HEK293 (cell line): ENCODE results near the gene SAE1.

Experiments used
- CTCF ChIA-PET: fragments of 350-600 bp; formaldehyde crosslinking; extraction: SDS; loops from one replicate; lab custom pipeline; 2021; ENCODE audit warnings: antibody characterized with exemption; lab: Yijun Ruan, JAX
- POLR2A ChIA-PET: fragments of 300-600 bp; formaldehyde crosslinking; extraction: SDS; loops from one replicate; lab custom pipeline; 2020; ENCODE audit warnings: antibody characterized with exemption, inconsistent platforms; lab: Yijun Ruan, JAX
- H3K27ac ChIP-seq: fragments of 200-500 bp; sonication (Bioruptor generic); 2 replicates; pipeline ENCODE4 v1.5.1; 2014; ENCODE audit warnings: low read depth, low read length, control low read depth, inconsistent platforms; ENCODE audit errors: extremely low read depth
- H3K36me3 ChIP-seq, 2 experiments: fragments of 200-500 bp in 1 of 2; sonication (Bioruptor generic) in 1 of 2; 1 replicate in 1 of 2; 2 replicates in 1 of 2; pipeline ENCODE4 v1.5.1; 2014 to 2017; ENCODE audit warnings: inconsistent platforms in 2 of 2, low read length in 2 of 2; ENCODE audit not compliant: control insufficient read depth in 2 of 2, insufficient read depth in 1 of 2
- H3K4me1 ChIP-seq: fragments of 200-500 bp; sonication (Bioruptor generic); 2 replicates; pipeline ENCODE4 v1.5.1; 2014; ENCODE audit warnings: mild to moderate bottlenecking, low read length, inconsistent platforms; ENCODE audit not compliant: control insufficient read depth, insufficient read depth
- H3K4me3 ChIP-seq: 2 replicates; pipeline ENCODE4 v1.5.1; 2011; ENCODE audit warnings: low read depth, mild to moderate bottlenecking, control low read depth, low read length, moderate library complexity
- H3K9me3 ChIP-seq: fragments of 200-500 bp; sonication (Bioruptor generic); 2 replicates; pipeline ENCODE4 v1.5.1; 2014; ENCODE audit warnings: low read depth, low read length, inconsistent platforms; ENCODE audit not compliant: control insufficient read depth, insufficient read depth
- MEIS1 ChIP-seq: sonication (generic); formaldehyde crosslinking; IDR thresholded peaks from 2 replicates; pipeline ENCODE4 v1.8.1; 2022; ENCODE audit warnings: missing genetic modification reagents, mild to moderate bottlenecking, borderline replicate concordance
- MZF1 ChIP-seq: fragments of 450-650 bp; formaldehyde crosslinking; IDR thresholded peaks from 2 replicates; pipeline ENCODE4 v1.5.1; 2017; ENCODE audit warnings: missing biosample characterization, missing genetic modification characterization, borderline replicate concordance
- OSR2 ChIP-seq: fragments of 450-650 bp; formaldehyde crosslinking; IDR thresholded peaks from 2 replicates; pipeline ENCODE4 v1.5.1; 2016; ENCODE audit warnings: missing biosample characterization, missing genetic modification characterization
- PRDM2 ChIP-seq: fragments of 450-650 bp; formaldehyde crosslinking; IDR thresholded peaks from 2 replicates; pipeline ENCODE4 v1.5.1; 2016; ENCODE audit warnings: missing biosample characterization, missing genetic modification characterization, borderline replicate concordance
- SCRT2 ChIP-seq: fragments of 450-650 bp; formaldehyde crosslinking; IDR thresholded peaks from 2 replicates; pipeline ENCODE4 v1.5.1; 2016; ENCODE audit warnings: missing biosample characterization, missing genetic modification characterization
- YY1 ChIP-seq: fragments of 450-650 bp; formaldehyde crosslinking; IDR thresholded peaks from 2 replicates; pipeline ENCODE4 v1.5.1; 2018; ENCODE audit warnings: missing biosample characterization, missing genetic modification characterization
- ZBTB8A ChIP-seq: fragments of 450-650 bp; formaldehyde crosslinking; IDR thresholded peaks from 2 replicates; pipeline ENCODE4 v1.5.1; 2016; ENCODE audit warnings: missing biosample characterization, missing genetic modification characterization
- ZEB2 ChIP-seq: fragments of 450-650 bp; formaldehyde crosslinking; IDR thresholded peaks from 2 replicates; pipeline ENCODE4 v1.5.1; 2016; ENCODE audit warnings: missing biosample characterization, missing genetic modification characterization
- ZFP37 ChIP-seq: fragments of 450-650 bp; formaldehyde crosslinking; IDR thresholded peaks from 2 replicates; pipeline ENCODE4 v1.5.1; 2016; ENCODE audit warnings: missing biosample characterization, missing genetic modification characterization
- ZNF114 ChIP-seq: fragments of 450-650 bp; formaldehyde crosslinking; IDR thresholded peaks from 2 replicates; pipeline ENCODE4 v1.5.0; 2017; ENCODE audit warnings: missing biosample characterization, missing genetic modification characterization
- ZNF350 ChIP-seq: fragments of 450-650 bp; formaldehyde crosslinking; IDR thresholded peaks from 2 replicates; pipeline ENCODE4 v1.5.0; 2017; ENCODE audit warnings: missing biosample characterization, mild to moderate bottlenecking, missing genetic modification characterization
- ZNF423 ChIP-seq: fragments of 450-650 bp; formaldehyde crosslinking; IDR thresholded peaks from 2 replicates; pipeline ENCODE4 v1.5.1; 2016; ENCODE audit warnings: missing biosample characterization, missing genetic modification characterization
- ZNF433 ChIP-seq: fragments of 450-650 bp; formaldehyde crosslinking; IDR thresholded peaks from 2 replicates; pipeline ENCODE4 v1.5.1; 2016; ENCODE audit warnings: missing biosample characterization, missing genetic modification characterization, low read depth
- ZNF558 ChIP-seq: fragments of 450-650 bp; formaldehyde crosslinking; IDR thresholded peaks from 2 replicates; pipeline ENCODE4 v1.5.1; 2016; ENCODE audit warnings: missing biosample characterization, missing genetic modification characterization
- ZNF621 ChIP-seq: fragments of 450-650 bp; formaldehyde crosslinking; IDR thresholded peaks from 2 replicates; pipeline ENCODE4 v1.5.1; 2017; ENCODE audit warnings: missing biosample characterization, missing genetic modification characterization
- ZNF624 ChIP-seq: fragments of 450-650 bp; formaldehyde crosslinking; IDR thresholded peaks from 2 replicates; pipeline ENCODE4 v1.5.1; 2017; ENCODE audit warnings: missing biosample characterization, missing genetic modification characterization
- ZNF692 ChIP-seq: fragments of 450-650 bp; formaldehyde crosslinking; IDR thresholded peaks from 2 replicates; pipeline ENCODE4 v1.5.1; 2016; ENCODE audit warnings: missing biosample characterization, missing genetic modification characterization
- ZXDB ChIP-seq: fragments of 450-650 bp; formaldehyde crosslinking; IDR thresholded peaks from 2 replicates; pipeline ENCODE4 v1.5.1; 2016; ENCODE audit warnings: missing biosample characterization, missing genetic modification characterization

Gene SAE1

GRCh38 chr19:47152205-47152604, 21.6 kb downstream of the SAE1 start:
- POLR2A ChIA-PET, result no interaction called here
- peaks cover 89 to 96% of the 10 kb centered on the region in 2 experiments for H3K36me3 ChIP-seq
- no peak overlapping the region for H3K4me3 ChIP-seq
- CTCF ChIA-PET, result interaction anchor here (0.6 to 6.4 kb wide), 4 partner anchors 59 to 553 kb away, joined by 3 to 61 read pairs (median 4); no protein-coding TSS in a partner anchor
- H3K4me1 ChIP-seq, result peaks cover 7% of the 10 kb centered on the region
- H3K27ac ChIP-seq, result peak overlapping the region; percentile 12; the same call in 1 of the 2 replicates
- TF ChIP-seq MZF1 (tag by site-specific recombination) (no peak), ZNF692 (tag by site-specific recombination) (no peak), ZFP37 (tag by site-specific recombination) (no peak), ZNF423 (tag by site-specific recombination) (no peak), ZNF621 (tag by site-specific recombination) (no peak), ZBTB8A (tag by site-specific recombination) (no peak), ZNF350 (tag by site-specific recombination) (no peak), ZXDB (tag by site-specific recombination) (no peak), ZNF624 (no peak), ZNF114 (tag by site-specific recombination) (no peak), MEIS1 (CRISPR knock-in tag) (no peak), YY1 (tag by site-specific recombination) (no peak), ZNF558 (tag by site-specific recombination) (no peak)
- no peaks in the 10 kb centered on the region for H3K9me3 ChIP-seq

GRCh38 chr19:47152632-47153031, 22.0 kb downstream of the SAE1 start:
- ChIA-PET CTCF (interaction anchor here (0.6 to 6.4 kb wide), 3 partner anchors 58 to 553 kb away, joined by 3 to 61 read pairs (median 4); no protein-coding TSS in a partner anchor), POLR2A (no interaction called here)
- TF ChIP-seq SCRT2 (tag by site-specific recombination) (peak; percentile 54), ZEB2 (tag by site-specific recombination) (no peak)
- no peak overlapping the region for H3K4me3 ChIP-seq
- peaks cover 7% of the 10 kb centered on the region for H3K4me1 ChIP-seq
- H3K9me3 ChIP-seq, result no peaks in the 10 kb centered on the region
- H3K27ac ChIP-seq, result no peak overlapping the region
- peaks cover 93% of the 10 kb centered on the region in 2 experiments for H3K36me3 ChIP-seq

DNA sequence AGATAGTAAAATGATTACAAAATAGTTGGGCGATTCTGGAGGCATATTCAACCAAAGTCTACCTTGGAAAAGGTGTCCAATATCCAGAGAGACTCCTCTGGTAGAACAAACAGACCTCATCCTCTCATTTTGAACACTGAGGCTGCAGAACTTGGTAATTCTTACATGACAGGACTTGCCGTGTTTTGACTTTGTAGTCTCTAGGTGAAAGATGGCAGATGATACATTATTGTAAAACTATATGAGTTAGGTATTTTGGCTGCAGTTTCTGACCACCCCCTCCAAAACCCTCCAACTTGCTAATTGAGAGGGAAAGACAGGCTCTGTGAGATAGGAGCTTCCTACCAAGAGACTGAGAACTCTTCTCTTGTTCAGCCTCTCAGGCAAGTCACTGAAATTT, 22.6 kb downstream of the SAE1 start:
- peaks cover 90 to 94% of the 10 kb centered on the region in 2 experiments for H3K36me3 ChIP-seq
- CTCF ChIA-PET, result interaction anchor here (0.6 to 6.4 kb wide), 4 partner anchors 58 to 195 kb away, joined by 3 to 61 read pairs (median 4); no protein-coding TSS in a partner anchor
- POLR2A ChIA-PET, result no interaction called here
- H3K27ac ChIP-seq, result no peak overlapping the region; the same call in 1 of the 2 replicates
- TF ChIP-seq PRDM2 (tag by site-specific recombination) (no peak), OSR2 (tag by site-specific recombination) (no peak), ZNF433 (no peak)
- TF ChIP-seq, all 188 proteins: peak for 0
- no peaks in the 10 kb centered on the region for H3K9me3 ChIP-seq
- H3K4me3 ChIP-seq, result no peak overlapping the region
- H3K4me1 ChIP-seq, result peaks cover 7% of the 10 kb centered on the region
